GM12873 (cell line): ENCODE results near the gene USP43.

ENCODE experiments used
- CTCF ChIP-seq: IDR thresholded peaks from 2 replicates; pipeline ENCODE4 v1.5.1; 2012; ENCODE audit warnings: low read depth, mild to moderate bottlenecking, moderate library complexity, low read length, control low read depth; ENCODE audit not compliant: insufficient read depth; ENCODE audit errors: missing control alignments

USP43 gene

GRCh38 chr17:9760266-9760665 lies 114.9 kb downstream of the USP43 start:
- TF ChIP-seq CTCF: no peak

DNA sequence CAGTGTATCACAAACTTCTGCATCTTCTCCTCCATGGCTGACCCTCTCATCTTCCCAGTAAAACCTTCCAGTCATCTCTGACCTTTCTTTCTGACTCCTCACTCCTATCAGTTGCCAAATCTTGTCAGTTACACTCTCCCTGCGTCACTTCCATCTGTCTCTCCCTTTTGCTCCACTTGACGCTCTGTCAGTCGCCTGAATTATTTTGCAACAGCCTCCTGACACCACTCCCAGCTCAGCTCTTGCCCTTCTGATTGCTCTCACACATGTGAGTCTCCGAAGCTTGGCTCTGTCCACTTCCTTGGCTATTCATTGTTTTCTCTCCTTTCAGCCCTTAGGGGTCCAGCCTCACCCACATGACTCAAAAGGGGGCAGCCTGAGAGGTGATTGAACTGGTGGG lies 118.3 kb downstream of the USP43 start:
- TF ChIP-seq CTCF: no peak

- no peak for TF ChIP-seq CTCF
Observed at GRCh38 chr17:9765322-9765721, 120.0 kb downstream of the USP43 start.

DNA sequence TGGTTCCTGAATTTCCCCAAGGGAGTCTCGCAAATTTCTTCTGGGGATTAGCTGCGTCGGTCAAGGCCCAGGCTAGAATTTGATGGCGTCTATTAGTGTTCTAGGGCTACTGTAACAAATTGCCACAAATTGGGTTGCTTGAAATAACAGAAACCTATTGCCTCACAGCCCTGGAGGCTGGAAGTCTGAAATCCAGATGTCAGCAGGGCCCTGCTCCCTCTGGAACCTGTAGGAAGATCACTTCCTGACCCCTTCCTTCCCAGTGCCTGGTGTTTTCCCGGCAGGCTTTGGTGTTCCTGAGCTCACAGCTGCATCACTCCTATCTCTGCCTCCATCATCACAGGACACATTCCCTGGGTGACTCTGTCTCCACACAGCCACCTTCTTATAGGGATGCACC lies 121.7 kb downstream of the USP43 start:
- TF ChIP-seq CTCF: no peak

GRCh38 chr17:9767432-9767991 lies 122.2 kb downstream of the USP43 start:
- no peak for TF ChIP-seq CTCF

DNA sequence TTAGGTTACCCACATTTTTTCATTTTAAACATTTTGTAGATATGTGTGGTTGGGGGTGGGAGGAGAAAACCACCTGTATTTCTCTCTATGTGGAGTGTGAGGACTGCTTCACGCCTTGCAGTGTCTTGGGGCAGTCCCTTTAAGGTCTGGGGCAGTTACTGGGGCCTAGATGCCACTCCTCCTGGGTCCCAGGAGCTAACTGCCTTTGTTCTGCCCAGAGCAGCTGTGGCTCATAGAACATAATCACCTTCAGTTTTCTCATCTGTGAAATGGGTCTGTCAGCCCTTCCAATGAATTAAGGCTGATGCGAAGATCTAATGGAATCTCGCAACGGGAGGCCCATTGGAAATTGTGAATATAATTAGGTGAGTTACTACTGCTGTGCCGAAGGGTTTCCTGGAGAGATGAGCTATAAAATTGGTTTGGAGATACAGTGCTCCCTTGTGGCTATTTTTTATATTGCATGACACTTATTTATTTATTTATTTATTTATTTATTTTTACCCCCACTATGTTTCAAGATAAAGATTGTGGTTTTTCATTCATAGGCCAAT lies 123.1 kb downstream of the USP43 start:
- TF ChIP-seq CTCF: peak; percentile 32

DNA sequence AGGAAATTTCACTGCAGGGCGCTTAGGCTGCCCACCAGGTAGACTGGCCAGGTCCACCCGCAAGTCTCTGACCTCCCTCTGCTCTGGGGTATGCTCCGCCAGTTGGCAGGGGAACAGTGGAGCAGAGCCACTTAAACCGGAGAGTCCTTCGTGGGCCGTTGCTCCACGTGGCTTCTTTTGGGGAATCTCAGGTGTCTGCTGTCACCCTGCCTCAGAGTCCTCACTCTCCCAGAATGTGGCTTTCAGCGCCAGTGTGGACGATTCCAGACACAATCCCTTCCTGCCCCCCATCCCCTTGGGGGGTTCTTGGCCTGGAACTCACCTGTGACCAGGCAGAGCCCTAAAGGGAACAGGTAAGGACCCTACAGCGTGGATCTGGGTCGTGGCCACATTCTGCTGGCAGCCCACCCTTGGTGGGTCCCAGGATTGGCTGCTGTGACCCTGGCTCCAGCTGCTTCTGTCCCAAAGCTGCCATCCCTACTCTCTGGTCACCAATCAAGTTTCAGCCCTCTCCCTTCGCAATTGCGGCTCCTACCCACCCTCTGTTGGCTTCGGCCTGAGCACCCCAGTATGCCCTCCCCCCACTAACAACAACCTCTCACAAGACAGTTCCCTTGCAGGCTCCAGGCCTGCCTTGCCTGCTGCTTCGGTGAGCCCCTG lies 123.8 kb downstream of the USP43 start:
- TF ChIP-seq CTCF: no peak
